ENCODE measurements around the gene COQ10A.
A peak's percentile ranks its signal among the peaks of the same experiment; 100 is the strongest.
"Not testable (repeated sequence)": the region's sequence is repeated elsewhere in the genome, so short reads cannot be mapped to it uniquely, and the experiment has no call there.

The COQ10A gene

DNA sequence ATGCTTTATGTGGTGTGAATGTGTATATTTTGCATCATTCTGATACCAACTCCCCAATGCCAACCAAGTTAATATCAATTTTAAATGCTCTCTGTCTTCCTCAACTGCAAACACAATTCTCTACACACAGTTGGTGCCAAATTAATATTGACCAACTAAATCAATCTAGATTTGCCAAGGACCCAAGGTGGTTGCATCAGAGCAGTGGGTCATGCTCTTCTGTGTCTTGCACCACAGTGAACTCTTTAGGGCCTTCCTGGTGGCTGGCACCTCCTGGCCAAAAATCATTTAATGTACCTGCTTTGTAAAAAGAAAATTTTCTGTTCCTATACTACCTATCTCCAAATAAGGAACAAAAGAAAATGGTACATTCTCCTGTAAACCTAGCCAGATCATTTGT, 14.1 kb downstream of the COQ10A start:
- no peak for DNase-seq

DNA sequence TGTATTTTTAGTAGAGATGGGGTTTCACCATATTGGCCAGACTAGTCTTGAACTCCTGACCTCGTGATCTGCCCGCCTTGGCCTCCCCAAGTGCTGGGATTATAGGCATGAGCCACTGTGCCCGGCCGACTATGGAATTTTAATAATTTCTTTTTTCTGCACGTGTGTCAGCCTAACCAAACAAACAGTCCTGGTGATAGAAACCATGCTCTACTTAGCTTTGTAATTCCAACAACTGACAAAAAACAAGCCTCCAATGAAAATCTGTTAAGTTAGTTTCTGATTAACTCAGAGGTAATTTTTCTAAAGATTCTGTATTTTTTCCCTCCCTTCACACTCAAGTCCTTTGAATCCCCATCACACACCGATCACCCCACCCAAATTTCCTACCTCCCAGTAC, 15.3 kb downstream of the COQ10A start:
- DNase-seq, result no peak

DNA sequence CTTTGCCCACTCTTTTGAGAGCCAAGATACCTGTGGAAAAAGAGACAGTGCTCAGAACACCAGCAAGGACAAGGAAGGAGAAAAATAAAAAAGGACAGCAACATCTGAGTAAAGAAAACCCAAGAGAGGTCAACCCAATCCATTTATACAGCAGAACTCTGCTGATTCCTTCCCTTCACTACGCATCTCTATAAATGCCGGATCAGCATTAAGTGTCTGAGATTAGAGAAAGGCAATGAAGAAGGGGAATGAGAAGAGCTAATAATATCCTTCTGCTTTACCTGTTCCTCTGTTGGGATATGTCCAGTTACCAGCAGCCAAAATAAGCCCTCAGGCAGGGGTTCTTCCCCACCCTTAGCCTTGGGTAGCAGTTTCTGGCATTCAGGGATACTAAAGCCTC, 15.8 kb downstream of the COQ10A start:
- DNase-seq, result no peak

- DNase-seq, result not testable (repeated sequence)
These were observed 17.5 kb downstream of the COQ10A start for GRCh38 chr12:56284263-56284662.

DNA sequence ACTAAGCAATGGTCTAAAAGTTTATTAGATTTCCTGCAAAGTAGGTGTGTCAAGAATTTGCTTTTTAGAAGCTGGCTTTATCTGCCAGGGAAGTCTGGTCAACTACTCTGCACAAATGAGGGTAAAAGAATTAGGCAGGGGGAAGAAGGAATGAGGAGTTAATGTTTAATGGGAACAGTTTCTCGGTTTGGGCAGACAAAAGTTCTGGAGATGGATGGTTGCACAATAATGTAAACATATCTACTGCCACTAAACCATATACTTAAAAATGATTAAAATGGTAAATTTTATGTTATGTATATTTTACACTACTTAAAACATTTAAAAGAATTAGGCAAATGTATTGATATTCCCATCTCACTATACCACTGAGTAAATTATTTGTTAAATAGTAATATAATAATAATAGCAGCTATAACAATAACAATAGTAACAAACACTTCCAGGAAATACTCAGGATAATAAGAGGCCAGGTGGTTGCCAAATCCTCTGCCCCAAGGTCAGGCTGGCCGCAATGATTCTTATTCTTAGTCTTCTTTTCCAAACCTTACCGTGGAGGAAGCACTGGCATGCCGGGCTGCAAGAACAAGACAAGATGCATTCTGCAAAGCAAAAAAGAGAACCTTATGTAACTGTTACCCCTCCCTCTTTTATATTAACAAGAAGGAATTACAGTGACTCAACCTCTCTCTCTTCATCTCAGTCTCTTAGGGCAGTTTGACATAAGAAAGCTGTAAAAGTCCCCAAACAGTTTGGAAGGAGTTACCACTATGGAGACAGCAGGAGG, 19.5 kb downstream of the COQ10A start:
- DNase-seq, result no peak

DNA sequence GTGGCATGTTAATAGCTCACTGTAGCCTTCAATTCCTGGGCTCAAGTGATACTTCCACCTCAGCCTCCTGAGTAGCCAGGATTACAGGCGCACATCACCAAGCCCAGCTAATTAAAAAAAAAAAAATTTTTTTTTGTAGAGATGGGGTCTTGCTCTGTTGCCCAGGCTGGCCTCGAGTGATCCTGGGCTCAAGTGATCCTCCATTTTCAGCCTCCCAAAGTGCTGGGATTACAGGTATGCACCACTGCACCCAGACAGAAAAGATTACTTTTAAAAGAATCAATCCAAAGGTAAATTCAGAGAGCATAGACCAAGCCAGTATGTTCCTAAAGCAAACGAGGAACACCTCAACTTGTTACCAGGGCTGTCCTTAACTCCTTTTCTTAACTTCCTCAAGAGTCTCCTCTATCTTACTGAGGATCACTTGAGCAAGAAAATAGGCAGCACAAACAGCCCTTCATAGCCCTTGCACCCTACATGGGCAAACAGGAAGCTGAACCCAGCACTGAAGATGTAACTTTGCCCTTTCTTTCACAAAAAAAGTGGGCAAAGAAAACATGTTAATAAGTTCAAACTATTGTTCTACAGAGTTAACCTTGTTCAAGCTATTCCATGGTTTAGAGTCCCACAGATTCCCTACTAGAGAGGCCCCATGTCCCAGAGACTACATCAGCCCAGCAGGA, 22.1 kb downstream of the COQ10A start:
- no peak for DNase-seq

DNA sequence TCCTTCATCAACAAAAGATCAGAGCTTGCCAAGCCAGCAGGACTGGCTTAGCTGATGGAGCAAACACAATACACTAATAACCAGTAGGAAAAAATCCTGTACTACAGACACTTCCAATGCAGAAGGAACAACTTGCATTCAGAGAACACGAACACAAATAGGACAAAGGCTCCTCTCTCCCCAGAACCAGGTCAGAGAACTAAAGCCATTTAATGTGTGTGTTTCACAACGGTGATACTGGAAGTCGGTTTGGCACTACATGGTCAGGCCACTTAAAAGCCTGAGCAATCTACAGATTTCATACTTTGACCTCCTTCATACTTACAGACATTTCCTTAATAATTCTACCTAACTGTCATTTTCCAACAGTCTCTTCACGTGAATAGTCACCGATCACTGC, 27.1 kb downstream of the COQ10A start:
- no peak for DNase-seq

DNA sequence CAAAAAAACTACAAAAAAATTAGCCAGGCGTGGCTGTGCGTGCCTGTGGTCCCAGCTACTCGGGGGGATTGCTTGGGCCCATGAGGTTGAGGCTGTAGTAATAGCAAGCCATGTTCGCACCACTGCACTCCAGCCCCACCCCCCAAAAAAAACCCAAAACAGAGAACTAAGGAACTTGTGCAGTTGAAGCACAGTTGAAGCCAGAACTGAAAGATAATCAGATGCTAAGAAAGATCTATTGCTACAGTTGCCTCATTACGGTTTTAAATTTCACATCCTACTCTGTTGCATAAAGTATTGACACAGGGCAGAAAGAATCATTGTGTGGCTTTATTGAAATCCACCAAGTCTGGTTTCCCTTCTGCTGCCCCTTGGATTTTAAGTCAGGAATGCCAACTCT, 29.6 kb downstream of the COQ10A start:
- no peak for DNase-seq

DNA sequence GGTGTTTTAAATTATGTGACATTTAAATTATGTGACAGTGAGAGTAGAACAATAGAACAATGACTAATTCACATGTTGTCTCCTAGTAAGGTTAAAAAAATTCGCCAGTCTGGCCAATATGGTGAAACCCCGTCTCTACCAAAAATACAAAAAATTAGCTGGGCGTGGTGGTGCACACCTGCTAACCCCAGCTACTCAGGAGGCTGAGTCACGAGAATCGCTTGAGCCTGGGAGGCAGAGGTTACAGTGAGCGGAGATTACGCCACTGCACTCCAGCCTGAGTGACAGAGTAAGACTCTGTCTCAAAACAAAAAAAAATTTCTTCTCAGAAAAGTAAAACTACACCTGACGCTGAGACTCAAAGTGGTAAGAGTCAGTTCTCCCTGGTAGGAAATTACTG, 30.7 kb downstream of the COQ10A start:
- no peak for DNase-seq

- no peak for DNase-seq
These were observed 32.1 kb downstream of the COQ10A start for GRCh38 chr12:56298828-56299227.

DNA sequence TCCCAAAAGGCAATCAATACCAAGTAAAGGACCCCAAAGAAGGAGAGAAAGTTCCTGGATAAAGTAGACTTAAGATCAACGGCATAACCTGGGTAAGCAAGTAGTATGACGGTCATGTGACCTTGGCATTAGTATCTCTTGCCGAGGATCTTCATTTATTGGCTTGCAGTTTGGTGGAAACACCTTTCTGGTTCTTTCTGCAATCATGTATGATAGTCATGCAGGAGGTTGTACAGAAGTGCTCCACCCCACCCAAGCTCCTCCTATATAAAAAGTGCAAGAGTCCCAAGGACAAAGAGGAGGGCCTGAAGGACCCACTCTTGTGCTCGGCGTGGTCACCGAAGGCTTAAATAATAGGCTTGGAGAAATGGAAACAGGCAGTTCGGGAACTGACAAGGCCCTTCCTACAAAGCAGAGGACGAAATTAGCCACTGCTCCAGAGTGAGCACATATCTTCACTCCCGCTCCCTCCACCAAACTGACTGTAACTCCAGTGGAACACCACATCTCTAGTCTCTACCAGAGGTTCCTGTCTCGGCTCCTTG, 32.6 kb downstream of the COQ10A start:
- DNase-seq, result no peak

DNA sequence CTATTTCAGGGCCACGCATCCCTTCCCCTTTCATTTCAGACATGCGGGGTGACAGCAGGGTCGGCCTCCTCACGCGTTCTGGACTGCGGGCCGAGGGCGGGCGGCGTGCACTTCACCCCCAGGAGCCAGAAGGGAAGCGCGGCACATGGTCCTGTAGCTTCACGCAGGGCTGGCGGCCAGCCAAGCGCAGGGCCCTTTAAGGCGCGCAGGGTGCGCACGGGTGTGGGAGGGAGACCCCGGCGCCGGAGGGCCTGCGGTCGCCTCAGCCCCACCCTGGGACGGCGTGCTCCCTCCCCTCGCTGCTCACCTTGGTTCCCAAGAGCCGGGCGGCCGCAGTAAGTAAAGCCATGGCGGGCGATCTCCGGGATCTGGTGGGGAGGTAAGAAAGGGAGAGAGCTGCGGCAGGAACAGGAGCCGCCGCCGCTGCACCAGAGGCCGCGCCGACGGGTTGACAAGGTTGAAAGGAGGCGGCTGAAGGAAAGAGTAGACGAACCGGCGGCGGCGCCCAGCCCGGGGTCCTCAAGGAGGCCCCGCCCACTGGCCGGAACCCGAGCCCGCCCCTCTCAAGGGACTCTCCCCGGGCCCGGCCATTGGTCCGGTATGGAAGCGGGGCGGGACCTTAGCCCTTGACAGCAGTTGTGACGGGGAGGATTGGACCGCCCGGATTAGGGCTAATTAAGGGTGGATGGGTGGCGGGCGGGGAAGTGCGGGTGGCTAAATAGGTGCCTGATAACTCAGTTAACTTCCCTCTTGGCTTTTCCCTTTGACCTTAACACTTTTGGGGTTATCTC, 33.3 kb downstream of the COQ10A start, which contains the start of gene CS:
Gene CS (minus strand): TSS at position 478 of the 791 bp plus-strand sequence. CDS start 129 bp downstream, at position 349.
- DNase-seq, result peak; percentile 99

- DNase-seq, result no peak
These were observed 34.1 kb downstream of the COQ10A start for GRCh38 chr12:56300644-56301464.

DNA sequence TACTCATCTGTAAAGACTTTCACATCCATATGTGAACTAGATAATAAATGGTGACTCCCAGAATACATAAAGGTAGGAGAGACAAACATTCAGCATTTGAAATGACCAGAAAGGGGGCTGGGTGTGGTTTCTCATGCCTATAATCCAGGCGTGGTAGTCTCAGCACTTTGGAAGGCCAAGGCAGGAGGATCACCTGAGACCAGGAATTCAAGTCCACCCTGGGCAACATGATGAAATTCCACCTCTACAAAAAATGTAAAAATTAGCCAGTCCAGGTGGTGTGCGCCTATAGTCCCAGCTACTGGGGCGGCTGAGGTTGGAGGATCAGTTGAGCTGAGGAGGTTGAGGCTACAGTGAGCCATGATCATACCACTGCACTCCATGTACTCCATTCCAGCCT, 37.5 kb downstream of the COQ10A start:
- no peak for DNase-seq

DNA sequence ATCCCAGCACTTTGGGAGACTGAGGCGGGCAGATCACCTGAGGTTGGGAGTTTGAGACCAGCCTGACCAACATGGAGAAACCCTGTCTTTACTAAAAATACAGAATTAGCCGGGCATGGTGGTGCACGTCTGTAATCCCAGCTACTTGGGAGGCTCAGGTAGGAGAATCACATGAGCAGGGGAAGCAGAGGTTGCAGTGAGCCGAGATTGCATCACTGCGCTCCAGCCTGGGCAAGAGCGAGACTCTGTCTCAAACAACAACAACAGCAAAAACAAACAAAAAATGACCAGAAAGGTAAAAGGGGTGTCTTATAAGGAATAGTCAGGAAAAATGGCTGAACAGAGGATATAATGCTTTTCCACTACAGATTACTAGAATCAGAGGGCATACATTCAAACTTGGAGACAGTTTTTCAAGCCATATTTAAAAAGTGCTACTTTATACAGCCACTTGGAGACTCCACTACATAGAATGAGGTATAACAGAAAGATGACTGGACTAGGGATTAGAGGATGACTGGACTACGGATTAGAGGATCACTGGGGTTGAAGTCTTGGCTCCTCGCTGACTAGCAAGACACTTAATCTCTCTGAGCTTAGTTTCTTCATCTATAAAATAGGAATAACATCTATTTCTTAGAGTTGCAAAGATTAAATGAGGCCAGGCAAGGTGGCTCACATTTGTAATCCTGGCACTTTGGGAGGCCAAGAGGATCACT, 38.3 kb downstream of the COQ10A start:
- DNase-seq, result no peak

GRCh38 chr12:56307221-56307965, 40.7 kb downstream of the COQ10A start:
- DNase-seq, result no peak

DNA sequence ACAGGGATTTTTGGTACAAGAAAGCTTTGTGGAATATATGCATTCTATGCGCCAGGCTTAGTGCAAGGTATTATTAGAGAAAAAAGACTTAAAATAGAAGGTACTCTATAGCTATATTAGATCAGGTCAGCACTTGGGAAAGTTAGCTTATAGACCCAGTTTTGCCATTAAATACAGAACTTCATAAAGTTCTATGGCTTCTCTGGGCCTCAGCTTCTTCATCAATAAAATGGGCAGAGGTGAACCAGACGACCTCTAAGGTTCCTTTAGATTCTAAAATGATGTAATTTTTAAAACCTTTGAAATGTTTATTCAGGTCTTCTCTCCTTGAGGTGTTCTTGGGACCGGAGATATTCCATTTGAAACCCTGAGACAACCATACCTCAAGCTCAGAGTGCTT, 42.0 kb downstream of the COQ10A start:
- no peak for DNase-seq

DNA sequence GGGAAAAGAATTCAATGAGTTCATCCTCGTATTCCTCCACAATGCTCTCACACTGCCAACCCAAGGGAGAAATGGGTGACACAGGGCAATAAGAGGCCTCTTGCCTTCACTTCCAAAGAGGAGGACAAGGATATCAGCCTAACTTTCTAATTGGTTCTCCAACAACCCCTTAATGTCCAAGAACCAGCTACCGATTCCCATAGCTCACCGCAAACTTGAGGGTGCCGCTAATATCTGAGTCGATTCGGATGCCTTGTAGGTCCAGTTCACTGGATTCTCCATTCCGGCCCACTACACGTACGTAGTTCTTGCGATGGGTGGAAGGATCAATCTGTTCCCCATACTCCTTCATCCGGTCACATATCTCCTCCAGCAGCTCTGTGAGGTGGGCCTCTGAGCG, 44.3 kb downstream of the COQ10A start:
- DNase-seq, result no peak

- DNase-seq, result no peak
These were observed 48.5 kb downstream of the COQ10A start for GRCh38 chr12:56315249-56315621.

DNA sequence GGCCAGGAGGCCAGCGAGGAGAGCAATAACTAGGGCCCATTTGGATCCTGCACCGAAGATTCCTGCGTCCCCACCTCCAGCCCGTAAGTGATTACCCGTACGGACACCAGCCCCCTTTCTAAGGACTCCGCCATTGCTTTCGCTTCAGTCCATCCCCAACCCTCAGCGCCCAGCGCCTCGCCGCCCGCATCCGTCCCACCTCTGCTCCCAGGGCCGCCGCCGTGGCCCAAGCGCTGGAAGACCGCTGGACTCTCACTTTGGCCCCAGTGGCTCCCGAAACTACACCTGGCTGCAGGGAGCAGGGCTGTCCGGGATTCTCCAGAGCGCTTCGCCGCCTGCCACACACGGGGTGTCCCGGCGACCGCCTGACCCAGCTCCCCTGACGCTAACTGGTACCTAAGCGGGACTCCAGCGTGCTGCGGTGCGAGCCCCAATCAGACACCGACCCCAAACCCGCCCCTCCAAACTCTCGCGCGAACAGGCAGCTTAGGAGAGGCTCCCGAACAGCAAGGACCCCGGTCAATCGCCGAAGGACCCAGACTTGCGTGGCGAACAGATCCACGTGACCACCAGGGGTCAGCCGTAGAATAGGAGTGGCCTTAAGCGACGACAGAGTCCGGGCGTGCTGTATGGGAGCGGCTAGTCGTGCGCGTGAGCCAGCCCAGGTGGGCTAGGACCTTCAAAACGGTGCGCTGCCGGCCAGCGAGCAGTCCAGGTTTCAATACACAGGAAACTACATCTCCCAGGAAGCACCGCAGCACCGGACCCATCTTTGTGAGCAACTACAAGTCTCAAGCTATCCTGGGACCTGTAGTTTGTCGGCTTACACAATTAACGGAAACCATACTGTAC, 49.1 kb downstream of the COQ10A start, which contains the start of gene CNPY2:
Gene CNPY2 (minus strand): TSS at position 367 of the 852 bp plus-strand sequence. CDS start 771 bp downstream, outside the sequence.
- peak; percentile 97 for DNase-seq
